Mammary epithelial cell (primary cell): ENCODE measurements around the gene LRCOL1.

ENCODE experiments used
- CTCF ChIP-seq, 2 donors: IDR thresholded peaks in 1 of 2; conservative IDR thresholded peaks in 1 of 2; 2 replicates each; pipeline ENCODE4 v1.5.1; 2011 to 2012; ENCODE audit warnings: inconsistent platforms in 2 of 2, low read length in 2 of 2, mild to moderate bottlenecking in 2 of 2, control low read depth in 1 of 2, low read depth in 1 of 2; ENCODE audit not compliant: insufficient read depth in 1 of 2; ENCODE audit errors: extremely low read depth in 1 of 2
- EZH2 ChIP-seq: IDR thresholded peaks from 2 replicates; pipeline ENCODE4 v1.6.1; 2012; ENCODE audit warnings: low read length, inconsistent platforms, borderline replicate concordance

GRCh38 chr12:132658149-132658894 lies 47.9 kb upstream of the LRCOL1 start:
- TF ChIP-seq CTCF (conservative IDR thresholded peaks at IDR 0.05 in 1 of 2, IDR thresholded peaks at IDR 0.05 in 1 of 2; ENCODE audit: extremely low read depth in 1 of 2, insufficient read depth in 1 of 2, low read depth in 1 of 2, low read length in 2 of 2) = no peak
- no peak for TF ChIP-seq EZH2
